NCI-H128 (cell line): ENCODE results near the gene CLCN1.

Source experiments
- DNase-seq: peaks from one replicate; lab custom pipeline; 2025; ENCODE audit not compliant: unreplicated experiment; lab: John Stamatoyannopoulos, UW

Gene CLCN1

DNA sequence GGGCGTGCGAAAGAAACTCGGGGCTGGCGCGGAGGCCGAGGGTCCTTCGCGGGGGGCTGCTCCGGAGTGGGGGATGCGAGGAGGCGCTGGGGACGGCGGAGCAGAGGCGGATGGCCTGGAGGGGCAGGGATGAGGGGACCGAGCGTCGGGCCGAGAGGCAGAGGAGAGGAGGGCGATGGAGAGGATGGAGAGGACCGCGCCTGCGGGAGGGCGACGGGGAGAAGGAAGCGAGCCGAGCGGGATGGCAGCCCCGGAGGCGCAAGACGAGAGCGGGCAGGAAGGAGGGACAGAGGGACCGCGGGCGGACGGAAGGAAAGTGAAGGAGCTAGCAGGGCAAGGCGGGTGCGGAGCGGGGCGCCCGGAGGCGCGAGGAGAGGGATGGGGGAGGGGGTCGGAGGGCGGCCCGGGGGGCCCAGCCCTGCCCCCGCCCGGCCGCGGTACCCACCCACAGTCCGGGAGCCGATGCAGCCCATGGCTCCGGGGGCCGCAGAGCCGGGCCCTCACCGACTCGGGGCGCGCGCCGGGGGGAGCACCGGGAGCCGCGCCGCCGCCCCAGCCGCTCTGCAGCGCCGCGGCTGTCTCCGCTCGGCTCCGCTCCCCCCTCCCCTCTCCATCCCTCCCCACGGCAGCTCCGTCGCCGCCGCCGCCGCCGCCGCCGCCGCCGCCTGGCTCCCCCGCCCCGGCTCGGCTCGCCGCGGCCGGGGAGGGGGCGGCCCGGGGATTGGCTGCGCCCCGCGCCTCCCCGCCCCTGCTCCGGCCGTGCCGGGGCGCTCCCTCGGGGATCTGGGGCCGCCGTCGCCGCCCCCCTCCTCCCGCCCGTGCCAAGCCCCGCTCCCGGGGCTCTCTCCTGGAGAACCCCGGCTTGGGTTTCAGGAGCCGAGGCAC is 46.5 kb downstream of the CLCN1 start, which contains the start of gene FAM131B:
TSS of gene FAM131B (minus strand) at position 583 of the 885 bp plus-strand sequence. CDS start at position 473, 110 bp downstream.
- DNase-seq = no peak

GRCh38 chr7:143363016-143363937 is 47.4 kb downstream of the CLCN1 start:
- DNase-seq = no peak

DNA sequence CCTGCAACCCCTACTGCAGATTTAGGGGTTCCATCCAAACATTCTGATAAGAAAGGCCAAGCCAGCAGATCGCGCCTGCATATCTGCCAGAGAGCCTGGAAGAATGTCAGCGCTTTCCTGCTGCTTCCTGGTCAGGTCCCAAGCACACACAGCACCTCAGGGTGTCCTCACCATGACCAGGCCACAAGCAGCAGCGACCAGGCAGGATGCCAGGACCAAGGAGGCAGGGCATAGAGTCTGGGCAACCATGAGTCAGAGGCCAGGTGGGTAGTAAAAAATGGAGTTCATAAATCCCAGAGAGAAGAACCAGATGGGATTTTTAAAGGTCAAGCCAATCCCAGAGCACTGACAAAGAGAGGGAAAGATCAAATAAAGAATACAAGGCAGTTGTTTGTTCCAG is 52.1 kb downstream of the CLCN1 start:
- DNase-seq = no peak

GRCh38 chr7:143368387-143368786 is 52.5 kb downstream of the CLCN1 start:
- no peak for DNase-seq

GRCh38 chr7:143369678-143370651 is 54.1 kb downstream of the CLCN1 start:
- DNase-seq = no peak

DNA sequence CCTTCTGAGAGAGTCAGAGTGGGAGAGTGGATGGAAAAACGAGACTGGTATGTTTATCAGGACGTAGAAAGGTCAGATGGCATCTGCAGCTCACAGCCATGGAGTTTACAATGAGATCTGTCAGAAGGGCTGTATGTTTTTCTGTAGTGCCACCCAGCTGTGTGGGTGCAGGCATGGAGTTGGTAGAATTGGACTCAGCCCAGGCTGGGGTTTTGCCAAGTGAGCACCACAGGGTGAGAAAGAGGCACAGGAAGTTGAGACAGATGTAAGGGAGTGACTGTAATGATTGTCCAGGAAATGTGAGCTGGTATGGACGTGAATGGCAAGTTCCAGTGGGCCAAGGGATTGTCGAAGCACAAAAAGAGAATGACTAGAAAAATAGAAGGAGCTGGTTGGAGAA is 56.2 kb downstream of the CLCN1 start:
- no peak for DNase-seq

DNA sequence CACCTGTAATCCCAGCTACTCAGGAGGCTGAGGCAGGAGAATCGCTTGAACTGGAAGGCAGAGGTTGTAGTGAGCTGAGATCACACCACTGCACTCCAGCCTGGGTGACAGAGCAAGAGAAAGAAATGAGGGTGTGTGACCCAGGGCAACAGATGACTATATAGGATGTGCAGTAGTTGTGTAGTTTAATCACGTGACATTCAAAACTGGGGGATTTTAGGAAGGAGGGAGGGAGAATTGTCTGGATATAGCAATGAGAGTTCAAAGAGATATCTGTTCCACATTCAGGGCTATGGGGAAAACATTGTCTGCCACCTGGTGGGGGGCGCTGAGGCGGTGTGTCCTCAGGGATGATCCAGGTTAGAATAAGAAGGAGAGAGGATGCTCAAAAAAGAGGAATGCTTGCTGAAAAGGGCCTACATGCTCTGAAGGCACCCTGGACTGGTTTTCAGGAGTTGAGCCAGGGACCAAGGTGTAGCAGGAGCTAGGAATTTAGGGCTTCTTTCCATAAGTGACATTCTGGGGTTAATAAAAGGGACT is 57.4 kb downstream of the CLCN1 start:
- no peak for DNase-seq

DNA sequence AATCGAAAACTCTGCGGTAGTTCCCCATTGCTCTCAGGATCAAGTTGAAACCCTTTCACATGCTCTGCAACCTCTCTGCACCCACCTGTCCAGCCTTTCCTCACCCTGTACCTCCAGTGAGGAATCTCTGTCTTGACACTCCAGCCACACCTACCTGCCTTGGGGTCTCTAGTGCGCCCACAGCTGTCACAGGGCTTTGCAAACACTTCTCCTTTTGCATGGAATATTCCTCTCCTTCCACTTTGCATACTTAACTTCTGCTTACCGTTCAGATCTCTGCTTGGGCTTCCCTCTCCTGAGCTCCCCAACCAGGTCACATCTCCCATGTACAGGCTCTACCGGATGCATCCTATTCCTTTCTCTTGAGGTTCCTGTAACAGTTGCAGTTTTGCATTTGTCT is 58.6 kb downstream of the CLCN1 start:
- no peak for DNase-seq

DNA sequence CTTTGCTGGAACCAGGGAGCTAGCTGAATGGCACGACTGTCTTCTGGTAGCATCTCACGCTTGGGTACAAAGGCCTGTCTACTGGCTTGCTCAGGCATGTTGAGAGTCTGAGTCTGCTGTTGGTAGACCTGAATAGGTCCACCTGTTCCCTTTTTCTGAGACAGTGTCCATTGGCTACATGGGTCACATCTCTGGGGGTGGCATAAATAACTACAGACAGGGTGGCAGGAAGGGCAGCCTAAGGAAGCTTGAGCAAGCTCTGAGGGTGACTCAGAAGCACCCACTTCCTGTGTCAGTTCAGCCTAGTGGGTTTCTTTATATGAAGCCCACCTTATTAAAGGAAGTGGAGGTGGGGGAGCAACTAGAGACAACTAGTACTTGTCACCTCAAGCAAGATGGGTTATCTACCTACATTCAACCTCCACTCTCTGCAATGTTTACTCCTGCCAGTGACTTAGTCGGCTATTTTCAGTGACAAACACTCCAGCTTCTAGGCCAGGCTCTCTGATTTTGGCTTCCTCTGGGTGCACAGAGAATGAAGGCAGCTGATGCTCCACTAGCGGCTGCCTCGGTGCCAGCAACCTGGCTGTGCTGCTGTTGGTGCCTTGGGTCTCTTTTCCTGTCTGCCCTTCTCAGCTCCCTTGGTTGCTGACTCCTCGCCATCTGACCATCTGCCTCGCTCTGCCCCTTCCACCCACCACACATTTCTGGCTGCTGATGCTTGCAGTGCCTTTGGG is 59.6 kb downstream of the CLCN1 start:
- DNase-seq = no peak

- no peak for DNase-seq
Measured at GRCh38 chr7:143376396-143376795, 60.5 kb downstream of the CLCN1 start.

DNA sequence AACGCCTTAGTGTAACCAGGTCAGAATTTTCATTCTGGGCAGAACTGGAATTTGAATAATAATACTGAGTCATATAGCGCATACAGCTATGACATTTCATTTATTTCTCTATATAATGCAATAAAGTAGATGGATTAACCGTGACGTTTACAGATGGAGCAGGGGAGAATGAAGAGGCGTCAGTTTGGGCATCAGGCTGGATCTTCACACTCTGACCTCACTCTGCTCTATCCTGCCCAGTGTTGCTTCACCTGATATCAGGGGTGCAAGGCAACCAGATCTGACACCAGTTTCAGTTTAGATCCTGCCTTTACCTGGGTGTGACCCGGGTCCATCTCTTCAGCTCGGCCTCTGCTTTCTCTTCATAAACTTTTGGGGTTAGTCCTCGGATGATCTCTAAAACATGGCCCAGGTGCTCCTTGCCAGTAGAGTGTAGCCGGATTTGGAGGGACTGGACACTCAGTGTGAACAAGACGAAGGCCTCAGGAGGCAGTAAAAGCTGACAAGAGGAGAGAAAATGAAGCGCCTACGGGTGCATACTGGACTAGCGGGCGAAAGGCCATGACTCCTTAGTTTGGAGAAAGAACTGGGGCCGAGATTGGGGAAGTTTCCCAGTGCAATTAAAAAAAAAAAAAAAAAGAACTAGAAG is 63.8 kb downstream of the CLCN1 start:
- DNase-seq = no peak

DNA sequence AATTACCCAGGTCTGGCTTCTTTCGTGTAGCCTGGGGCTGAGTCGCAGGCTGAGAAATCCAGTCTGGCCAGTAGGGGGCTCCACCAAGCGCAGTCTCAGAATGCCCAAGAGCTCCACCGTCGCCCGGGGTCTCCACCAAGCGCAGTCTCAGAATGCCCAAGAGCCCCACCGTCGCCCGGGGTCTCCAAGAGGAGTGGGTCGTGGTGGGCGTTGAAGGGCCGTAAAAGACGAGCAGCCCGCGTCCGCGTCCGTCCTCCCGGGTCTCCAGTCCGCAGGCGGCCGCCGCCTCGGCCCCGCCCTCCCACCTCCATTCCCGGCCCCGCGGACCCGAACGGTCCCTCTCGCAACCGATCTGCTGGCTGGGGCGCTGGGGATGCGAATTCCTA is 64.3 kb downstream of the CLCN1 start:
- no peak for DNase-seq

DNA sequence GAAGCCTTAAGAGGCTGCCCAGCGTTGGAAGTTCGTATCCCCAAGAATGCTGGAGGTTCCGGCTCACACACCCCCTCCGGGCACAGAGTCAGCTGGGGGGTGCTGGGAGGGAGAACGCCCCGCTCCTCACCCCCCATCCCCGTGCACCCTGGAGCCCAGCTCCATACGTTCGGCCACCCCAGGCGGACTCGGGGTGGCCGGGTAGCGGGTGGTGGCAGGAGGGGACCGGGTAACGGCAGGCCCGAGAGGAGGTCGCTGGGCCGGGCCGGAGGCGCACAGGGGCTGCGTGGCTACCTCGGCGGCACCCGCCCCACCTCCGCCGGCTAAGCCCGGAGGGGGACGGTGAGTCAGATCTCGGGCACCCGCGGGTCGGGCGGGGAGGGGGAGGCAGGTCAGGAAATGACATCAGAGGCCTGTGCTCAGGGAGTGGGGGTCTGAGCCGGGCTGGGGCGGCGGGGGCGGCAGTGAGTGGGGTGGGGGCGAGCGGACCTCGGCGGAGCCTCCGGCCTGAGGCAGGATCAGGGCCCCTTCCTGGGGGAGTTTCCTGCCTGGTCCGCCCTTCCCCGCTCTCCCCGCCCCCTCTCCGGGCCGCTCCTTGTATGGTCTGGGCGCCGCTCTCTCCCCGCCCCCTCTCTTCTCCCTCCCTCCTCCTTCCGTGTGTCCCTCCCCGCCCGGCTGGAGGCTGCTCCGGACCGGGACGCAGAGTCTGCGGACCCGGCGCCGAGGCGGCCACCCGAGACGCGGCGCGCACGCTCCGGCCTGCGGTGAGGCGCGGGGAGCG is 64.9 kb downstream of the CLCN1 start, which contains the start of gene ZYX:
TSS of gene ZYX (plus strand) at position 700 of the 781 bp plus-strand sequence. CDS start 227 bp downstream, outside the sequence.
- DNase-seq = no peak

DNA sequence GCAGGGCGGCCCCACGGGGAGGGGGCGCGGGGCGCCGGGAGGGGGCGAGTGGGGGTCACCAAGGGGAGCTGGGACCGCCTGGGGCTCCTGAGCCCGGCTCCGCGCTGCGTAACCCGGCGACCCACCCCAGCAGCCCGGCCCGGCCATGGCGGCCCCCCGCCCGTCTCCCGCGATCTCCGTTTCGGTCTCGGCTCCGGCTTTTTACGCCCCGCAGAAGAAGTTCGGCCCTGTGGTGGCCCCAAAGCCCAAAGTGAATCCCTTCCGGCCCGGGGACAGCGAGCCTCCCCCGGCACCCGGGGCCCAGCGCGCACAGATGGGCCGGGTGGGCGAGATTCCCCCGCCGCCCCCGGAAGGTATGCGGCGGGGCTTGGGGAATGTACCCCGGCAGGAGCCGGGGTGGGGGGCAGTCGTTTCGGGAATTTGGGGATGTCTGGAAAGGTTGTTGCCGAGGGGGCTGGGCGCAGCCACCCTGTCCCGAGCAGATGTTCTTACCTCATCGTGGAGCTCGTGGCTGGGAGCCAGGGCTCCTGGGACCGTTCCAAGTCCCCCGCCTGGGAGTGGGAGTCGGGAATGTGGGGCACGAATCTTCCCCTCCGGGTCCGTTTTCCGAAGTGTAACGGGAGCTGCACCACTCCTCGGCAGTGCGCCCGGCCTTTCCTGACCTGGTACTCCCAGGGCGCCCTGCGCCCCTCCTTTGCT is 65.7 kb downstream of the CLCN1 start:
- DNase-seq = no peak

DNA sequence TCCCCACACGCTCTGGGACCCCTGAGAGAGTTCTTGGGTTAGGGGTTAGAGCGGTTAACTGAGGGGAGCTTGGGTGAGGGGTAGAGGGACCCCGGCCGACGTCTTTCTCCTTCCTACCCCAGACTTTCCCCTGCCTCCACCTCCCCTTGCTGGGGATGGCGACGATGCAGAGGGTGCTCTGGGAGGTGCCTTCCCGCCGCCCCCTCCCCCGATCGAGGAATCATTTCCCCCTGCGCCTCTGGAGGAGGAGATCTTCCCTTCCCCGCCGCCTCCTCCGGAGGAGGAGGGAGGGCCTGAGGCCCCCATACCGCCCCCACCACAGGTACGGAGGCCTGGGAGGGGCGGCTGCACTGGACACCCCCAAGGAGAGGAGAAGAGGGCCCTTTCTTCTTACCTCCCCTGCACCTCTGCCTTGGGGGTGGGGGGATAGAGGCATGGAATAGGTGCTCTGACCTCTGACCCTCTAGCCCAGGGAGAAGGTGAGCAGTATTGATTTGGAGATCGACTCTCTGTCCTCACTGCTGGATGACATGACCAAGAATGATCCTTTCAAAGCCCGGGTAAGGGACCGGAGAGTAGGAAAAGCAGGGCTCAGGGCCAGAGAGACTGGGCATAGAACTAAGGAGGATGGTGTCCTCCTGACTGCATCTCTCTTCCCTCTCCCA is 66.3 kb downstream of the CLCN1 start:
- no peak for DNase-seq

DNA sequence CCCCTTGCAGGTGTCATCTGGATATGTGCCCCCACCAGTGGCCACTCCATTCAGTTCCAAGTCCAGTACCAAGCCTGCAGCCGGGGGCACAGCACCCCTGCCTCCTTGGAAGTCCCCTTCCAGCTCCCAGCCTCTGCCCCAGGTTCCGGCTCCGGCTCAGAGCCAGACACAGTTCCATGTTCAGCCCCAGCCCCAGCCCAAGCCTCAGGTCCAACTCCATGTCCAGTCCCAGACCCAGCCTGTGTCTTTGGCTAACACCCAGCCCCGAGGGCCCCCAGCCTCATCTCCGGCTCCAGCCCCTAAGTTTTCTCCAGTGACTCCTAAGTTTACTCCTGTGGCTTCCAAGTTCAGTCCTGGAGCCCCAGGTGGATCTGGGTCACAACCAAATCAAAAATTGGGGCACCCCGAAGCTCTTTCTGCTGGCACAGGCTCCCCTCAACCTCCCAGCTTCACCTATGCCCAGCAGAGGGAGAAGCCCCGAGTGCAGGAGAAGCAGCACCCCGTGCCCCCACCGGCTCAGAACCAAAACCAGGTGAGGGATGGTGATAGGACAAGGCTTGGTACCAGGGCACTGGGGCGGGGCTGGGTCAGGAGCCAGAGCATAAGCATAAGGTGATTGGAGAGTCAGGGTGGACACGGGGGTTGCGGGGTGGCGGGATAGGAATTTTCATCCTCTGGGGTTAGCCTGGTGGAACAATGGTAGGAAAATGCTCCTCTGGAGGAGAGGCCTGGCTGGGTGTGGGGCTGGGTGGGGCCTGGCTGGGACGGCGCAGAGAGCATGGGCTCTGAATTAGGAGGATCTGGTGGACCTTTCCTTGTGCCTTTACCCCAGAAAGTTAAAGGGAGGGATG is 67.1 kb downstream of the CLCN1 start:
- DNase-seq = no peak
